Measurements from ENCODE around the gene OR1F1.
"Not testable (repeated sequence)": the region's sequence is repeated elsewhere in the genome, so short reads cannot be mapped to it uniquely, and the experiment has no call there.

The OR1F1 gene

DNA sequence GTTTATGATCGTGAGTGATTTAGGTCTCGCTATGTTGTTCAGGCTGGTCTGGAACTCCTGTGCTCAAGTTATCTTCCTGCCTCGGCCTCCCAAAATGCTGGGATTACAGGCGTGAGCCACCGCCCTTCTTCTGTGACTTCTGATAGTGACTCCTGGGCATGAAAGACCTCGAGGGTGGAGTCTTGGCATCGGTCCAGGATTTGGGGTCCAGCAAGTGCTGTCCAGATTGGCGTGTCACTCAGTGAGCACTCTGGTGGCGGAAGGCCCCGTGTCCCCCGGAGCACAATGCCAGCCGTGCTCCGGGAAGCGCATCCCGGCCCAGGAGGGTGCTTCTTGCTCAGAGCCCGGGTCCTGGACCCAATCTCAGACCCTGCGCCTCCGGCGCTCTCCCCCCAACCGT, 6.8 kb downstream of the OR1F1 start:
- TF ChIP-seq, protein P1, sequence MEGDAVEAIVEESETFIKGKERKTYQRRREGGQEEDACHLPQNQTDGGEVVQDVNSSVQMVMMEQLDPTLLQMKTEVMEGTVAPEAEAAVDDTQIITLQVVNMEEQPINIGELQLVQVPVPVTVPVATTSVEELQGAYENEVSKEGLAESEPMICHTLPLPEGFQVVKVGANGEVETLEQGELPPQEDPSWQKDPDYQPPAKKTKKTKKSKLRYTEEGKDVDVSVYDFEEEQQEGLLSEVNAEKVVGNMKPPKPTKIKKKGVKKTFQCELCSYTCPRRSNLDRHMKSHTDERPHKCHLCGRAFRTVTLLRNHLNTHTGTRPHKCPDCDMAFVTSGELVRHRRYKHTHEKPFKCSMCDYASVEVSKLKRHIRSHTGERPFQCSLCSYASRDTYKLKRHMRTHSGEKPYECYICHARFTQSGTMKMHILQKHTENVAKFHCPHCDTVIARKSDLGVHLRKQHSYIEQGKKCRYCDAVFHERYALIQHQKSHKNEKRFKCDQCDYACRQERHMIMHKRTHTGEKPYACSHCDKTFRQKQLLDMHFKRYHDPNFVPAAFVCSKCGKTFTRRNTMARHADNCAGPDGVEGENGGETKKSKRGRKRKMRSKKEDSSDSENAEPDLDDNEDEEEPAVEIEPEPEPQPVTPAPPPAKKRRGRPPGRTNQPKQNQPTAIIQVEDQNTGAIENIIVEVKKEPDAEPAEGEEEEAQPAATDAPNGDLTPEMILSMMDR (IDR thresholded peaks at IDR 0.05; ENCODE audit: control extremely low read depth, extremely low read depth, low read depth, missing control alignments), result no peak
- DNase-seq (ENCODE audit: extremely low spot score), result no peak
- CTCF ChIA-PET, result no interaction called here
- POLR2A ChIA-PET, result no interaction called here

DNA sequence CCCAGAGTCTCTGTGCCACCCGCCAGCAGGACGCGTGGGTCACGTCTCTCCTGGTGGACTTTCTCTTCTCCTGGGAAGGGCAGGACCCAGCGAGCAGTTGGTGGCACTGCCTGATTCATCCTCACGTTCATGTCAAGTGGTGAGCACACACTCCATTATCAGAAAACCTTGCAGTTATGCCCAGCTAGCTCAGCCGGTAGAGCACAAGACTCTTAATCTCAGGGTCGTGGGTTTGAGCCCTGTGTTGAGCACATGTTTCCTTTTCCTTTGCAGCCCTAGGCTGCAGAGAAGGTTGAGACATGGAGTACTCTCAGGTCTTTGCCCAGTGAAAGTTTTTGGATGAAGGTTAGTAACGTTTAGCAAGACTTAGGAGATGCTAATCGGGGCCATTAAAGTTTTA, 8.0 kb downstream of the OR1F1 start:
- ChIA-PET CTCF (no interaction called here), POLR2A (interaction anchor here (0.7 kb wide), 1 partner anchor 612 kb away, joined by 9 read pairs; no protein-coding TSS in a partner anchor)
- DNase-seq (ENCODE audit: extremely low spot score), result no peak
- TF ChIP-seq, protein P1 (IDR thresholded peaks at IDR 0.05; ENCODE audit: control extremely low read depth, extremely low read depth, low read depth, missing control alignments), result no peak

DNA sequence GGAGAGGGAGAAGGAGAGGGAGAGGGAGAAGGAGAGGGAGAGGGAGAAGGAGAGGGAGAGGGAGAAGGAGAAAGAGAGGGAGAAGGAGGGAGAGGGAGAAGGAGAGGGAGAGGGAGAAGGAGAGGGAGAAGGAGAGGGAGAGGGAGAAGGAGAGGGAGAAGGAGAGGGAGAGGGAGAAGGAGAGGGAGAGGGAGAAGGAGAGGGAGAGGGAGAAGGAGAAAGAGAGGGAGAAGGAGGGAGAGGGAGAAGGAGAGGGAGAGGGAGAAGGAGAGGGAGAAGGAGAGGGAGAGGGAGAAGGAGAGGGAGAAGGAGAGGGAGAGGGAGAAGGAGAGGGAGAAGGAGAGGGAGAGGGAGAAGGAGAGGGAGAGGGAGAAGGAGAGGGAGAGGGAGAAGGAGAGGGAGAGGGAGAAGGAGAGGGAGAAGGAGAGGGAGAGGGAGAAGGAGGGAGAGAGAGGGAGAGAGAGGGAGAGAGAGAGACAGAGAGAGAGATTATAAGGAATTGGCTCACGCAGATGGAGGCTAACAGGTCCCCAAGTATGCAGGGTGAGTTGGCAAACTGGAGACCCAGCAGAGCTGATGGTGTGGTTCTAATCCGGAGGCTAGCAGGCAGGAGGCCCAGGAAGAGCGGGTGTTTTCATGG, 9.8 kb downstream of the OR1F1 start:
- POLR2A ChIA-PET; DNase-seq (ENCODE audit: extremely low spot score): not testable (repeated sequence)

DNA sequence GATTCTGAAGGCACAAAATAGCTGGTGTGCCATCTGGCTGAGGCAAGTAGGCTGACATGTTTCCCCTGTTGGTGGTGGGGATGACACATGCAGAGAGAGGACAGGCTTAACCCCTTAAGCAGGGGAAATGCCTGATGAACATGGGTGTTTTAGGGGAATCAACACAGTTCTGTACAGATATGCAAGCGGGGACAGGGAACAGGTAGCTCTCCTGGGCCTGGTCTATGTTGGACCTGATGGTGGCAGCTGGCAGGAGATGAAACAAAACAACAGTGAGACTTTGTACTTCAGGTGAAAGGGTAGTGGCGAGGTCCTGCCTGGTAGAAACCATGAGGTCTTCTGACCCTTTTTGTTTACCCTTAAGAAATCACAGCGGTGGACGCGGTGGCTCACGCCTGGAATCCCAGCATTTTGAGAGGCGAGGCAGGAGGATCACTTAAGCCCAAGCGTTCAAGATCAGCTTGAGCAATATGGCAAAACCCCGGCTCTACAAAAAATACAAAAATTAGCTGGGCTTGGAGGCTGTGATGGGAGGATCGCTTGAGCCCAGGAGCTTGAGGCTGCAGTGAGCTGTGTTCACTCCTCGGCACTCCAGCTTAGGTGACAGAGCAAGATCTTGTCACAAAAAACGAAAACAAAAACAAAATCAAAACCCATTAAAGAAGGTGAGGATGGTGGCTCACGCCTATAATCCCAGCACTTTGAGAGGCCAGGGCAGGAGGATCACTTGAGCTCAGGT, 10.5 kb downstream of the OR1F1 start:
- ChIA-PET CTCF (interaction anchor here (0.9 to 1.7 kb wide), 3 partner anchors 11 to 78 kb away, joined by 3 to 6 read pairs (median 3); no protein-coding TSS in a partner anchor), POLR2A (no interaction called here)
- TF ChIP-seq, protein P1 (IDR thresholded peaks at IDR 0.05; ENCODE audit: control extremely low read depth, extremely low read depth, low read depth, missing control alignments), result no peak
- no peak for DNase-seq (ENCODE audit: extremely low spot score)

More for the DNA sequence above, 9.8 kb downstream of the OR1F1 start:
- CTCF ChIA-PET, result interaction anchor here (1.0 to 1.7 kb wide), 2 partner anchors 12 to 18 kb away, joined by 3 to 6 read pairs; no protein-coding TSS in a partner anchor

DNA sequence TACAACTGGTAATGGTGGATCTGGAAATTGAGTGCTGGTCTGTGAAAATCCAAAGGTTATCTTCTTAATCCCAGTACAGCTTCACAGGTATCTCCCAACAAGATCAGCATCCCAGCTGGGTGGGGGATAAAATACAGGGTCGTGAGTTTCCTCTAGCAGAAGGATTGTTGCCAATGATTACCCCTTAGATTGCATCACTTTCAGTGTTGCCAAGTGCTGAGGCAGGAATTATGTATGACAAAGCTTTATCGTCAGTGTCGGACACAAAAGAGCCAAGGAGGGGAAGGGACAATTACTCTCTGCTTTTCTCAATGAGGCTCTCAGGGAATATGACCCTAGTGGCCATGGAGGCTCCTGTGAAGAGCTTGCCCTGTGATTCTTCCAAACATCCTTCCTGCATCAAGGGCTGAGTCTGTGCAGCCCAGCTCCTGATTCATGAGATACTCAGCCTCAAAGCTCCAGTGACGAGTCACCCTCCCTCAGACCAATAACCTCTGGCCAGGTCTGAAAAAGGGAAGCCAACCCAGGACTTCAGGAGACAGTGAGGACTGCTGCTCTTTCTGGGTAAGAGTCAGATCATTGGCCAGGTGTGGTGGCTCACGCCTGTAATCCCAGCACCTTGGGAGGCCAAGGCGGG, 15.0 kb downstream of the OR1F1 start:
- DNase-seq (ENCODE audit: extremely low spot score), result no peak
- ChIA-PET POLR2A (no interaction called here), CTCF (no interaction called here)
- TF ChIP-seq, protein P1 (IDR thresholded peaks at IDR 0.05; ENCODE audit: control extremely low read depth, extremely low read depth, low read depth, missing control alignments), result no peak

DNA sequence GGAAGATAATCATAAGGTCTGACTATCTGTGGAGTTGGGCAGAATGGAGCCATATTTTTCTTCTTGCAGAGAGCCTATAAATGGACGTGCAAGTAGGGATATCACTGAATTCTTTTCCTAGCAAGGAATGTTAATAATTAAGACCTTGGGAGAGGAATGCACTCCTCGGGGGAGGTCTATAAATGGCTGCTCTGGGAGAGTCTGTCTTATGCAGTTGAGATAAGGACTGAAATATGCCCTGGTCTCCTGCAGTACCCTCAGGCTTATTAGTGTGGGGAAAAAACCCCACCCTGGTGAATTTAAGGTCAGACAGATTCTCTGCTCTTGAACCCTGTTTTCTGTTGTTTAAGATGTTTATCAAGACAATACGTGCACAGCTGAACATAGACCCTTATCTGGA, 17.9 kb downstream of the OR1F1 start:
- CTCF ChIA-PET; POLR2A ChIA-PET; DNase-seq (ENCODE audit: extremely low spot score): not testable (repeated sequence)

DNA sequence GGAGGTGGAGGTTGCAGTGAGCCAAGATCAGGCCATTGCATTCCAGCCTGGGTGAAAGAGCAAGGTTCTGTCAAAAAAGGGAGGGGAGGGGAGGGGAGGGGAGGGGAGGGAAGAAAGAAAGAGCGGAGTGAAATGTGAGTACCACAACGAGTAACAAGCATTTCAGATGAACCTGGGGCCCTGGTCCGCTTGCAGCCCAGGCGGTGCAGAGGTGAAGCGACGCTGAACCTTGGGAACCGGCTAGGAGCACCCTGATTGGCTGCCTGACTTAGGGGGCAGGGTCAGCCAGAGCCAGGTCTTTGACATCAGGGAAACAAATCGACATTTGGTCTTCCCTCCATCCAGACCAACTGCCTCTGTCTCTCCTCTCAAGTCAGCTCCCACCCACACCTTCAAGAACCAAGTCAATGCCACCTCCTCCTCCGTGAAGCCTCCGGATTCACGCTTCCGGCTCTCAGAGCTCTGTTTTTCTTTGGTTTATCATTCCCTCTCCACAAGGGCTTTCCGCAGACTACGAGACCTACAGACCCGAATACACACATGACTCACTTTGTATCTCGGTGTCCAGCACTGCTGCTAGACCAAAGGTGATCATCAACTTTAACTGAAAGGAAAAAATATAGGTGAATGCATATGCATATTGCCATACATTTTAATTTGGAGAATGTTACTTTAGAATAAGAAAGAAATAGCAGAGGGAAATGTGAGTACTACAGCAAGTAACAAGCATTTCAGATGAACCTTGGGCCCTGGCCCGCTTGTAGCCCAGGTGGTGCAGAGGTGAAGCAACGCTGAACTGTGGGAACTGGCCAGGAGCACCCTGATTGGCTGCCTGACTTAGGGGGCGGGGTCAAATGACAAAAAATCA, 19.3 kb downstream of the OR1F1 start:
- TF ChIP-seq, protein P1 (IDR thresholded peaks at IDR 0.05; ENCODE audit: control extremely low read depth, extremely low read depth, low read depth, missing control alignments), result no peak
- POLR2A ChIA-PET, result no interaction called here
- CTCF ChIA-PET, result interaction anchor here (0.6 to 0.9 kb wide), 2 partner anchors 11 to 976 kb away, joined by 3 to 4 read pairs; no protein-coding TSS in a partner anchor
- DNase-seq (ENCODE audit: extremely low spot score), result no peak
